ENCODE data around the gene LRBA.

Gene LRBA

DNA sequence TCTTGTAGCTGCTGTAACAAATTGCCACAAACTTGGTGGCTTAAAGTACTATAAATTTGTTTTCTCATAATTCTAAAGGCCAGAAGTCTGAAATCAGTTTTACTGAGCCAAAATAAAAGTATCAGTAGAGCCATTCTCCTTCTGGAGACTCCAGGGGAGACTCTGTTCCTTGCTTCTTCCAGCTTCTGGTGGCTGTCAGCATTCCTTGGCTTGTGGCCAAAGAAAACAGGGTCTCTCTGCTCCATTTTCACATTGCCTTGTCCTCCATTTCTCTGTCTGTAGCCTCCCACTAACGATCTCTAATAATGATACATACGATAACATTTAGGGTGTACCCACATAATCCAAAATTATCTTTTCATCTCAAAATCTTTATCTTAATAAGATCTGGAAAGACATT is 232.8 kb downstream of the LRBA start:
- Histone ChIP-seq H3K27me3 (no peaks in the 10 kb centered on the region), H3K4me3 (no peak overlapping the region), H3K4me2 (no peak overlapping the region), H3K9me3 (no peaks in the 10 kb centered on the region), H3K27ac (no peak overlapping the region), H3K4me1 (no peaks in the 10 kb centered on the region), H3K36me3 (no peaks in the 10 kb centered on the region), H3K9ac (no peak overlapping the region), H4K20me1 (no peaks in the 10 kb centered on the region)
- TF ChIP-seq Cebpa-rat (IDR thresholded peaks at IDR 0.05): no peak

DNA sequence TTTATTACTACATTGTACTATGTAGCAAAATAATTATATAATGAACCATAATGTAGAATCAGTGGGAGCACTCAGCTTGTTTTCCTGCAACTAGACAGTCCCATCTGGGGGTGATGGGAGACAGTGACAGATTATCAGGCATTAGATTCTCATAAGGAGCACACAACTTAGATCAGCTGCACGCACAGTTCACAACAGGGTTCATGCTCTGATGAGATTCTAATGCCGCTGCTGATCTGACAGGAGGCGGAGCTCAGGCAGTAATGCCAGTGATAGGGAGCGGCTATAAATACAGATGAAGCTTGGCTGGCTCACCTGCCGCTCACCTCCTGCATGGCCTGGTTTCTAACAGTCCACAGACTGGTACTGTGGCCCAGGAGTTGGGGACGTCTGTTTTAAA is 233.9 kb downstream of the LRBA start:
- no peak overlapping the region for H3K9ac ChIP-seq
- no peaks in the 10 kb centered on the region for H4K20me1 ChIP-seq
- no peak overlapping the region for H3K4me3 ChIP-seq
- no peak for TF ChIP-seq Cebpa-rat (IDR thresholded peaks at IDR 0.05)
- no peak overlapping the region for H3K4me2 ChIP-seq
- no peaks in the 10 kb centered on the region for H3K27me3 ChIP-seq
- H3K27ac ChIP-seq: no peak overlapping the region
- H3K36me3 ChIP-seq: no peaks in the 10 kb centered on the region
- no peaks in the 10 kb centered on the region for H3K4me1 ChIP-seq
- H3K9me3 ChIP-seq: no peaks in the 10 kb centered on the region

DNA sequence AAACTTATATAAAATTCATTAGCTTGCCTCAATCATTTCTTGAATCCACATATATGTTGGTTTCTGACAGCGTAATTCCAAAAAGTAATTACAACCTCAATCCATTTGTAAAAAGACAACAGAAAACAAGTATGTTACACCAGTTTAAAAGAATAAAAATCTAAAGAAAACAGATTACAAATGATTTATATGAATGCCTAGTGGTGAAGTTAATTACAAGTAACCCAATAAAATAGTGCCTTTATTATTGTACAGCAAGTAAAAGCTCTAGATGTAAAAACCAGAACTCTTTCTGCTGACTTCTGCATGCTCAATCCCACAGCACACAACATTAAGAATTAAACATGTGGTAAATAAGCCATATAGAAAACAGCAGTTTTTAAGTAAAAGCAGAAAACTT is 235.4 kb downstream of the LRBA start:
- Histone ChIP-seq H4K20me1 (no peaks in the 10 kb centered on the region), H3K27ac (no peak overlapping the region), H3K9me3 (no peaks in the 10 kb centered on the region), H3K4me3 (no peak overlapping the region), H3K9ac (no peak overlapping the region), H3K36me3 (no peaks in the 10 kb centered on the region), H3K4me1 (no peaks in the 10 kb centered on the region), H3K4me2 (no peak overlapping the region), H3K27me3 (no peaks in the 10 kb centered on the region)
- no peak for TF ChIP-seq Cebpa-rat (IDR thresholded peaks at IDR 0.05)

DNA sequence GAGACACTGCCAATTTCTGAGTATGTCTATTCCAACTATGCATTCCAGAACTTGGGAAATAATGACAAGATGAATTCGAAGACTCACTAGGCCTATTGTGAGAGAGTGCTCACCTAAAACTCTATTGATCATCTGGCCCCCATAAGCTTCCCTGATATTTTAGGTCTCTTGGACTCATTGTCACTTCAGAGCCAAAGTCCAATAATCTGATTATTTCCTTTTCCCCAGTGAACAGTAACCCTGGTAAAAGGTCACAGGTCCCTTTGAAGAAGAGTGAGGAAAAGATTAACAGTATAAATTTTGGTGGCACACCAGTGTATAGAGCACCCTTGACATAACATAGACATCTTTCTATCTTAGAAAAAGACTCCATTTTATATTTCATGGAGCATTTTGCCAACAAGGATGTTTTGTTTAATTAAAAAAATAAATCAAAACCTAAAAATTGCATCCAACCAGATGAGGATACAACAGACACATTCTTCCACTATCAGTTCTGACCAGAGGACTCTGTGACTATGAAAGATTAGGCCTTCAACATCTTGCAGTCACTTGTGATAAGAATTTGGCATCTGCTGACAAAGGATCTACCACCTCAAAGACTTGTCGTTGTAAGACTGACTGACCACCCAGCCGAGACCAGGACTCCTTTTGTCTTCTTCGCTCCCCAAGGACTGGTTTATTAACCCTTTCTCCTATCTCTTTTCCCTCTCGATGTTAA is 241.2 kb downstream of the LRBA start:
- Histone ChIP-seq H3K36me3 (peaks cover 4% of the 10 kb centered on the region; the same call in 1 of the 2 replicates), H3K9me3 (no peaks in the 10 kb centered on the region), H4K20me1 (no peaks in the 10 kb centered on the region), H3K4me2 (peak overlapping the region; percentile 48), H3K27me3 (no peaks in the 10 kb centered on the region), H3K9ac (no peak overlapping the region), H3K4me3 (no peak overlapping the region), H3K27ac (no peak overlapping the region), H3K4me1 (peaks cover 11% of the 10 kb centered on the region)
- no peak for TF ChIP-seq Cebpa-rat (IDR thresholded peaks at IDR 0.05)

DNA sequence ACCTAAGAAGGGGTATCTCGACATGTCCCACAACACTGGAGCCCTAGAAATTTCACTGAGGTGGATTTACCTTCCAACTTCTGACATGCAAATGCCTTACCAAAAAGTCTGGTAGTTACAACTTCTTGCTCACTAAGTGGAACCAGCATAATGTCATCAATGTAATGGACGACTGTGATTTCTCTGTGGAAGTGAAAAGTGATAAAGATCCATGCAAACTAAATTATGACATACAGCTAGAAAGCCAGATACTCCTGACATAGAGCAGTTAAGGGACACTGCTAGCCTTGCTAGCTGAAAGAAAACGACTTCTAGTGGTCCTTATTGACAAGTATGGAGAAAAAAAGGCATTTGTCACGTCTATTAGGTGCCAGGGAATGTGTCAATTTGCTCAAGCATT is 242.1 kb downstream of the LRBA start:
- Histone ChIP-seq H3K4me3 (no peak overlapping the region), H3K27me3 (no peaks in the 10 kb centered on the region), H3K4me1 (peaks cover 11% of the 10 kb centered on the region), H3K27ac (no peak overlapping the region), H3K36me3 (peaks cover 4% of the 10 kb centered on the region; the same call in 1 of the 2 replicates), H4K20me1 (no peaks in the 10 kb centered on the region), H3K9ac (no peak overlapping the region), H3K9me3 (no peaks in the 10 kb centered on the region), H3K4me2 (no peak overlapping the region)
- TF ChIP-seq Cebpa-rat (IDR thresholded peaks at IDR 0.05): no peak

DNA sequence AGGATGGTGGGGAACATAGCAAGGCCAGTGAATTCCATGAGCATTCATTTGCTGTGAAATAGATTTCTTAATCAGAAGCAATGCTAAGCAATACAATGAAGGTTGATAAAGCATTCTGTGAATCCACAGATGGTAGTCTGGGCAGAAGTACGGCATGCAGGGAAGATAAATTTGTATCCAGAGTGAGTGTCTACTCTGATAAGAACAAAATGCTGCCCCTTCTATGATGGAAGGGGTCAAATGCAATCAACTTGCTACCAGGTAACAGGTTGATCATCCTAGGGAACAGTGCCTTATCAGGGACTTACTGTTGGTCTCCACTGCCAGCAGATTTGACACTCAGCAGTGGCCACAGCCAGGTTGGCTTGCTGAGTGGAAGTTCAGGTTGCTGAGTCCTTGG is 243.7 kb downstream of the LRBA start:
- no peak for TF ChIP-seq Cebpa-rat (IDR thresholded peaks at IDR 0.05)

DNA sequence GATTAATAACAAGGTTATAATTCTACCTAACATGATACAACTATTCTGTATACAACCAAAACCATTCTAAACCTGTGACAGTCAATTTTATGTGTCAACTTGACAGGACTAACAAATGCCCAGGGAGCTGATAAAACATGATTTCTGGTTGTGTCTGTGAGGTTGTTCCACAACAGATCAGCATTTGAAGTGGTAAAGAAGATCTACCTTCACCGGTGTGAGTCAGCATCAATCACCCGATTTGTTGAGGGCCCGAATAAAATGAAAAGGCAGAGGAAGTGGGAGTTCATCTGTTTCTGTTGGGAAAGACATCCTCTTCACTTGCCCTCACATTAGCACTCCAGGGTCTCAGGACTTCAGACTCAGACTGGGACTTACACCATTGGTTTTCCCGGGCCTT is 245.2 kb downstream of the LRBA start:
- Histone ChIP-seq H3K36me3 (peaks cover 4% of the 10 kb centered on the region; the same call in 1 of the 2 replicates), H3K4me3 (no peak overlapping the region), H3K9me3 (no peaks in the 10 kb centered on the region), H3K9ac (no peak overlapping the region), H3K4me1 (peaks cover 11% of the 10 kb centered on the region), H3K27me3 (no peaks in the 10 kb centered on the region), H3K27ac (no peak overlapping the region), H3K4me2 (no peak overlapping the region), H4K20me1 (no peaks in the 10 kb centered on the region)
- no peak for TF ChIP-seq Cebpa-rat (IDR thresholded peaks at IDR 0.05)

More for the DNA sequence above, 243.7 kb downstream of the LRBA start:
- Histone ChIP-seq H4K20me1 (no peaks in the 10 kb centered on the region), H3K27ac (no peak overlapping the region), H3K9ac (no peak overlapping the region), H3K27me3 (no peaks in the 10 kb centered on the region), H3K9me3 (no peaks in the 10 kb centered on the region), H3K36me3 (peaks cover 4% of the 10 kb centered on the region; the same call in 1 of the 2 replicates), H3K4me1 (peaks cover 11% of the 10 kb centered on the region), H3K4me2 (no peak overlapping the region), H3K4me3 (no peak overlapping the region)

DNA sequence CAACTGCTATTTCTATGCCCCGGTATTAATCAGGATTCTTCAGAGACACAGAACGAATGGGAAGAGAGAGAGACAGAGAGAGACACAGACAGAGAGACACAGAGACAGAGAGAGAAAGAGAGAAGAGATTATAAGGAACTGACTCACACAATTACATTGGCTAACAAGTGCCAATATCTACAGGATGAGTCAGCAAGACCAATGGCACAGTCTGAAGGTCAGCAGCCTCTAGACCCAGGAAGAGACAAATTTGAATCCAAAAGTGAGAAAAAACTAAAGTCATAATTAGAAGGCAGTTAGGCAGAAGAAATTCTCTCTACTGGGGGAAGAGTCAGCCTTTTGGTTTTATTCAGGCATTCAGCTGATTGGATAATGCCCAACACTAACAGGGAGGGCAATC is 245.8 kb downstream of the LRBA start:
- no peak for TF ChIP-seq Cebpa-rat (IDR thresholded peaks at IDR 0.05)
- Histone ChIP-seq H3K27me3 (no peaks in the 10 kb centered on the region), H3K4me1 (peaks cover 7% of the 10 kb centered on the region), H3K36me3 (peaks cover 4% of the 10 kb centered on the region; the same call in 1 of the 2 replicates), H3K9me3 (no peaks in the 10 kb centered on the region), H3K27ac (no peak overlapping the region), H3K4me2 (no peak overlapping the region), H4K20me1 (no peaks in the 10 kb centered on the region), H3K4me3 (no peak overlapping the region), H3K9ac (no peak overlapping the region)

DNA sequence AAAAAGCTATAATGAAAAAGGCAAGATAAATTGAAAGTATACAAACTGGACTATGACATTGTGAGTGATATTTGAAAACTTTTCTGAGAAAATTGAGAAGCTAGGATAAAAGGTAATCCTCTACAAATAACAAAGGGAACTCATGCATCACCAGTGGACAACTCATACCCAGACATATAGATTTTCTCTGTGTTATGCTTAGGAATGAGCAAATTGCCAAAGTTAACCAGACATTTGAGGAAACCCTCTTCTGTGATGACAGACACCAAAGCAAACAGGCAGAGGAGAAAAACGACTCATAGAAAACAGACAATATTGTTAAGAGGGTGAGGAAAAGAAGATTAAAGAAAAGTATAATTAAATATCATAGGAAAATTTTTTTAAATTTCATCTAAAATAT is 246.6 kb downstream of the LRBA start:
- no peak for TF ChIP-seq Cebpa-rat (IDR thresholded peaks at IDR 0.05)
- Histone ChIP-seq H3K4me2 (no peak overlapping the region), H3K4me1 (no peaks in the 10 kb centered on the region), H3K4me3 (no peak overlapping the region), H3K9me3 (no peaks in the 10 kb centered on the region), H3K27ac (no peak overlapping the region), H4K20me1 (no peaks in the 10 kb centered on the region), H3K27me3 (no peaks in the 10 kb centered on the region), H3K36me3 (peaks cover 4% of the 10 kb centered on the region; the same call in 1 of the 2 replicates), H3K9ac (no peak overlapping the region)

DNA sequence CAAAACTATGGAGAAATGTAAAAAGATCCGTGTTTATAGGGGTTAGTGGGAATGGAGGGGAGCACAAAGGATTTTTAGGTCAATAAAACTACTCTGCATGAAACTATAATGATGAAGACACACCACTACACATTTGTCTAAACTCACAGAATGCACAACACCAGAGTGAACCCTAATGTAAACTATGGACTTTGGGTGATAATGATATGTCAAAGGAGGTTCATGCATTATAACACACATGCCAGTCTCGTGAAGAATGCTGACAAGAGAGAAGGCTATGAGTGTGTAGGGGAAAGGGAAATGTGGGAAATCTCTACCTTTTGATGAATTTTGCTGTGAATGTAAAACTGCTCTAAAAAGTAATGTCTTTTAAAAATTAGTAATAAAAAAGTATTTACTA is 249.9 kb downstream of the LRBA start:
- Histone ChIP-seq H3K4me1 (no peaks in the 10 kb centered on the region), H3K4me3 (no peak overlapping the region), H3K27me3 (no peaks in the 10 kb centered on the region), H4K20me1 (no peaks in the 10 kb centered on the region), H3K27ac (no peak overlapping the region), H3K9me3 (no peaks in the 10 kb centered on the region), H3K4me2 (no peak overlapping the region), H3K9ac (no peak overlapping the region), H3K36me3 (no peaks in the 10 kb centered on the region)
- no peak for TF ChIP-seq Cebpa-rat (IDR thresholded peaks at IDR 0.05)

DNA sequence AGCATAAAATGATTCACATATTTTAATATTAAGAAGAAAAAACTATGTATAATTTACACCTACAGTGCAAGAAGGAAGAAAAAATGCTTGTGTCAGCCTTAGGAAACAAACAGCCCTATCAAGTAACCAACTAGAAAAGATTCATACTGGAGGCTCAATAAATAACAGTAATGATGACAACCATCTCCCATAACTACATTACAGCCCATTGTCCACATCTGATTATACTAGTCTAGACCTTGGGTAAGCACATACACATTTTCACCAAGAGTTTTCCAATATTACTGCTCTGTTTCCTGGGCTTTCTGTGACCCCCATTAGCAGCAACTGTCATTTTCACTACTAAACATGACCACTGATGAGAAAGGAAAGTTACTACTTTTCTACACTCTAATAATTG is 263.4 kb downstream of the LRBA start:
- H3K9me3 ChIP-seq: no peaks in the 10 kb centered on the region
- H3K36me3 ChIP-seq: no peaks in the 10 kb centered on the region

More for the DNA sequence above, 263.4 kb downstream of the LRBA start:
- Histone ChIP-seq H3K4me2 (no peak overlapping the region), H3K9ac (no peak overlapping the region), H3K4me1 (no peaks in the 10 kb centered on the region), H3K4me3 (no peak overlapping the region), H4K20me1 (no peaks in the 10 kb centered on the region), H3K27ac (no peak overlapping the region), H3K27me3 (no peaks in the 10 kb centered on the region)
- TF ChIP-seq Cebpa-rat (IDR thresholded peaks at IDR 0.05): no peak
